Measurements from ENCODE around the gene NANS. TPM values are rescaled to one million over a fixed set of nuclear protein-coding genes. Genes with fewer than 3 reads are reported as not detected.

NANS gene
- 71.0 and 208 TPM in 2 replicates for total RNA-seq

GRCh38 chr9:98056269-98057137 lies at the start of gene NANS:
Gene NANS (plus strand): TSS chr9:98056732. CDS start chr9:98056809, 77 bp downstream.

GRCh38 chr9:98118640-98119601 lies 62.4 kb downstream of the NANS start, which contains the start of gene TRIM14:
Gene TRIM14 (minus strand): TSS chr9:98119222. CDS start chr9:98119188, 34 bp downstream.

Small RNA genes within 50 kb of the gene (small RNA-seq; reads per million reads assigned to genes)
- not detected for gene RF00017 (ENCODE audit: low replicate concordance)
- not detected for gene RNU6-918P (ENCODE audit: low replicate concordance)

Other genes starting within 250 kb of the NANS start
- gene FOXE1, start 203.5 kb upstream of the NANS start, total RNA-seq = 0.14 and 0.22 TPM in 2 replicates
- gene TRMO, start 134.2 kb upstream of the NANS start, total RNA-seq = 13.3 and 33.9 TPM in 2 replicates
- not detected in 2 replicates for gene HEMGN, start 118.6 kb upstream of the NANS start, total RNA-seq
- gene ANP32B, start 73.4 kb upstream of the NANS start, total RNA-seq = 9.6 and 35.5 TPM in 2 replicates
- gene TRIM14, start 62.5 kb downstream of the NANS start, total RNA-seq = 3.7 and 13.5 TPM in 2 replicates
- 0.44 and 1.1 TPM in 2 replicates for gene CORO2A, start 135.9 kb downstream of the NANS start, total RNA-seq
- 56.7 and 73.7 TPM in 2 replicates for gene TBC1D2, start 198.9 kb downstream of the NANS start, total RNA-seq

All from placental pericyte (primary cell).